Activated naive CD8-positive, alpha-beta T cell treated with anti-CD3 and anti-CD28 coated beads, Interleukin-2, amount 50 U/mL, for 16 hours (primary cell): Measurements from ENCODE around the gene TMEM209.

Source experiments
- DNase-seq: peaks from one replicate; pipeline ENCODE4 v3.0.0-alpha.2; 2020; ENCODE audit warnings: low read depth, low spot score

TMEM209 gene

GRCh38 chr7:130143986-130144311 lies 61.3 kb downstream of the TMEM209 start:
- no peak for DNase-seq

GRCh38 chr7:130143334-130143732 lies 61.9 kb downstream of the TMEM209 start:
- DNase-seq, result no peak

GRCh38 chr7:130142654-130143333 lies 62.4 kb downstream of the TMEM209 start:
- no peak for DNase-seq

GRCh38 chr7:130141884-130142653 lies 63.1 kb downstream of the TMEM209 start:
- no peak for DNase-seq

GRCh38 chr7:130141161-130141883 lies 63.9 kb downstream of the TMEM209 start:
- DNase-seq, result no peak

DNA sequence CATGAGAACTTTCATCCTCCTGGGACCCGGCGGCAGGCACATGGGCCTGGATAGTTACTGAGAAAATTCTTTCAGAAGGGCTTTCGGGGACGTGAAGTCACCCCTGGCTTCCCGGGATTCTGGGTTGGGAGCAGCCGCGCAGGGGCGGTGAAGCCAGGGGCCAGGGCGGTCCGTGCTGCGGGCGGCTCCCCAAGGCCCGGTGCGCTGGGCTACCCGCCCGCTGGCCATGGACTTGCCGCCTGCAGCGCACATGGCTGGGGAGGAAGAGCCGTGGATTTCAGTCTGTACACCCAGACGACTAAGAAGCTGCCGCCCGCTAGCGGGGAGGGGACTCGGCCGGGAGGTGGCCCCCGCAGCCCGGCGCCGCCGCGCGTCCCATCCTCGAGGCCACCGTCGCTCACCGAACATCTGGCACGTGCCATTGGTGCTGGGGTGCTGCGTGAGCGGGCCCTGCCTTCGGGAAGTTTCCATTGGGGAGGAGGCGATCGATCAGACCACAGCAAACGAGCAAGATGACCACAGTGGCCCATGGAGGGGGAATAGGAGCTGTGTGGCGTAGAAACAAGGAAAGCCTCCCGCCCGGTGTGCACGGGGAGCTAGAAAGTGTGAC lies 64.5 kb downstream of the TMEM209 start:
- no peak for DNase-seq

GRCh38 chr7:130139193-130139960 lies 65.8 kb downstream of the TMEM209 start:
- DNase-seq, result no peak

DNA sequence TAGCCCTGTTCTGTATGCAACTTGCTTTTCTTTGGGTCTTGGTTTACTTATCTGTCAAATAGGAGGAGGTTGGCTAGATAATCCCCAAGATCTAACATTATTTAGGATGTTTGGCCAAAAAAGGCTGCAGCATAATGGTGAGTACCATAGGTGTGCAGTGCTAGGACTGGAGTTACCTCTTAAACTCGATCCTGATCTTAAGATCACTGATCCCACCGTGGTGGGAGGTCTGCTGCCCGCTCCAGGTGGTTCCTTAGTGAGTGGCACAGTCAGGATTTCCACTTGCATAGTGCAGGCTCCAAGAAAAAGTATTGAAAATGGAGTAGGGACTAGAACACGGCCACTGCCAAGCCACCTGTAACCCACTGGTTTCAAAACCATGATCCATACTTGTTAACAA lies 68.0 kb downstream of the TMEM209 start:
- no peak for DNase-seq

- DNase-seq, result no peak
Measured at GRCh38 chr7:130136579-130137167, 68.5 kb downstream of the TMEM209 start.

GRCh38 chr7:130135208-130136205 lies 69.7 kb downstream of the TMEM209 start:
- no peak for DNase-seq

- DNase-seq, result no peak
Measured at GRCh38 chr7:130134726-130135125, 70.5 kb downstream of the TMEM209 start.

- DNase-seq, result no peak
Measured at GRCh38 chr7:130134106-130134636, 71.0 kb downstream of the TMEM209 start.

DNA sequence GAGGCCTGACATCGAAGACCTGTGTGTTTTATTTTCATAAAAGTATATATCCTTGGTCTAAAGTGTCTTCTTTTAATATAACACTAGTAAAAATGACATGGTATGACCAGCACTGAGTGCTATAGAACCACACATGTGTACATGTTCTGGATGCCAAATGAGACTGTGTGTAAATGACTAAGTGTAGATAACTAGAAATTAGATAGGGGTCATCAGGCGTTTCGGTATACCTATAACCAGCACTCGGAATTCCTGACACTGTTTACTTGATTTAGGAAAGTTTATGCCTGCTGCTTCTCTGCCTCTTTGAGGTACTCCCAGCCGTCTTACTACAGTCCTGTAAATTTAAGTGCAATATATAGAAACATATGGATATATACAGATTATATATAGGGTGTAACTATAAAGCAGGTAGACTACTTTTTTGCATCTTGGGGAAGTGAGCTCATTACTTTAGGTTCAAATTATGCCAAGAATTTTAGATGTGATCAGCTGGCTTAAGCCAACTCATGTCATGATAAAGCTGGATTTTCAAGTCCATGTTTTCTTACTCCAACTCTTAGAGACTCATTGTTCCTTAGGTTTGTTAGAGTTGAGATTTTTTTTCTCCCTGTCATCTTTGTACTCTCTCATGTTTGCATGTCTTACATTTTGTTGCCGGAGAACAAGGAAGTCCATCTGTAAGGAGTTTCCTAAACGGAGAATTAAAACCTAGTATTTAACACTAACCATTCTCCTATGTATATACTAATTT lies 72.0 kb downstream of the TMEM209 start:
- DNase-seq, result no peak

- no peak for DNase-seq
Measured at GRCh38 chr7:130131964-130132875, 73.0 kb downstream of the TMEM209 start.

- no peak for DNase-seq
Measured at GRCh38 chr7:130131191-130131834, 73.9 kb downstream of the TMEM209 start.

DNA sequence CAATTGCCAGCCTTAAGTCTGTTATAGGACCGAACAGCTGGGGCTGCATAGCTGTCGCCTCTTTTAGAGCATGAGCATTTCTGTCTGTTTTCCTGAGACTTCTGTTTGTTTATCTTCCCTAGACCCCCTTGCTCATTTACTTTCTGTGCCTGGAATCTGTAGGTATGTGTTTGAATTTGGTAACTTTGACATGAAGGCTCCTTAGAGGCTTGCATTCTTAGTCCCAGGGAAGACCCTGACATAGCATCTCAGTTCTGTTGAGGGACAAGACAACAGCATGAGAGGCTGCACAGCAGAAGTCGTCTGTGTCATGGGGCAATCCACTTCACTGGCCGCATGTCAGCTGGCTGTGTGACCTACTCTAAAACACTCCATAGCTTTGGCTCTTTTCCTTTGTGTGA lies 76.2 kb downstream of the TMEM209 start:
- DNase-seq, result no peak

GRCh38 chr7:130127821-130128317 lies 77.3 kb downstream of the TMEM209 start:
- no peak for DNase-seq
